GM19452 (cell line): ENCODE results near the gene EZH1.
A peak's percentile ranks its signal among the peaks of the same experiment; 100 is the strongest.

ENCODE experiments used
- ATAC-seq: cut with Tn5 transposase; IDR thresholded peaks from one replicate; pipeline ENCODE4 v1.9.1; 2021; ENCODE audit not compliant: unreplicated experiment

EZH1 gene

GRCh38 chr17:42744806-42745617 is at the start of gene EZH1:
Gene EZH1, minus strand, starts transcription at chr17:42745040. Its CDS starts 16,099 bp downstream, at chr17:42728941.
- ATAC-seq, result peak; percentile 76

- no peak for ATAC-seq
Measured at GRCh38 chr17:42792545-42792944, 47.7 kb upstream of the EZH1 start.

- no peak for ATAC-seq
Measured at GRCh38 chr17:42791948-42792347, 47.1 kb upstream of the EZH1 start.

GRCh38 chr17:42787266-42787665 is 42.4 kb upstream of the EZH1 start:
- no peak for ATAC-seq

- ATAC-seq, result no peak
Measured at GRCh38 chr17:42784811-42785592, 40.2 kb upstream of the EZH1 start.

GRCh38 chr17:42784409-42784808 is 39.6 kb upstream of the EZH1 start:
- no peak for ATAC-seq

- ATAC-seq, result no peak
Measured at GRCh38 chr17:42783791-42784138, 38.9 kb upstream of the EZH1 start.

GRCh38 chr17:42783062-42783790 is 38.4 kb upstream of the EZH1 start:
- ATAC-seq, result no peak

GRCh38 chr17:42782166-42783061 is 37.6 kb upstream of the EZH1 start:
- ATAC-seq, result no peak

GRCh38 chr17:42781639-42782165 is 36.9 kb upstream of the EZH1 start:
- no peak for ATAC-seq

GRCh38 chr17:42780851-42781638 is 36.2 kb upstream of the EZH1 start:
- ATAC-seq, result no peak

- ATAC-seq, result no peak
Measured at GRCh38 chr17:42779936-42780850, 35.4 kb upstream of the EZH1 start, which contains the start of gene WNK4. Gene WNK4, plus strand, starts transcription at chr17:42780610. Its CDS starts 89 bp downstream, at chr17:42780699.

- no peak for ATAC-seq
Measured at GRCh38 chr17:42779304-42779935, 34.6 kb upstream of the EZH1 start.

- no peak for ATAC-seq
Measured at GRCh38 chr17:42778570-42778969, 33.7 kb upstream of the EZH1 start.

- no peak for ATAC-seq
Measured at GRCh38 chr17:42775534-42776098, 30.8 kb upstream of the EZH1 start.

GRCh38 chr17:42774066-42774745 is 29.4 kb upstream of the EZH1 start:
- no peak for ATAC-seq
